Activated naive CD4-positive, alpha-beta T cell treated with anti-CD3 and anti-CD28 coated beads for 36 hours (primary cell): ENCODE measurements around the gene ENTHD1. TPM values are rescaled to one million over a fixed set of nuclear protein-coding genes. Genes with fewer than 3 reads are reported as not detected.
"Not testable (repeated sequence)": the region's sequence is repeated elsewhere in the genome, so short reads cannot be mapped to it uniquely, and the experiment has no call there.

Source experiments
- CTCF ChIA-PET: fragments of 350-600 bp; sonication (Branson Sonifier 250); formaldehyde crosslinking; loops from one replicate; lab custom pipeline; 2021; ENCODE audit warnings: antibody characterized with exemption; lab: Charles Lee
- DNase-seq: peaks from one replicate; pipeline ENCODE4 v3.0.0-alpha.2; 2020
- H3K27ac Mint-ChIP-seq: one replicate; pipeline ENCODE4 v1.8.0; 2021; ENCODE audit warnings: mild to moderate bottlenecking, mixed read lengths
- H3K27me3 Mint-ChIP-seq: one replicate; pipeline ENCODE4 v1.8.0; 2021; ENCODE audit warnings: low read depth, mixed read lengths
- H3K36me3 Mint-ChIP-seq: one replicate; pipeline ENCODE4 v1.8.0; 2021; ENCODE audit warnings: low read depth, mixed read lengths
- H3K4me1 Mint-ChIP-seq: one replicate; pipeline ENCODE4 v1.8.0; 2021; ENCODE audit warnings: low read depth, mixed read lengths
- H3K4me3 Mint-ChIP-seq: one replicate; pipeline ENCODE4 v1.8.0; 2021; ENCODE audit warnings: mild to moderate bottlenecking, moderate library complexity, mixed read lengths
- H3K9me3 Mint-ChIP-seq: one replicate; pipeline ENCODE4 v1.8.0; 2021; ENCODE audit warnings: mixed read lengths
- intact Hi-C: fragments of 100-400 bp; cut with micrococcal nuclease; formaldehyde crosslinking; loops from one replicate; pipeline ENCODE4 v1.15.1; 2023
- total RNA-seq, 2 experiments: library from RNA; stranded (reverse); gene quantifications; one replicate each; pipeline ENCODE4 v1.2.3, GENCODE V29; 2021

ENTHD1 gene
- total RNA-seq, 2 experiments from 2014 or later = 0.64 to 0.81 TPM

GRCh38 chr22:39734866-39735265, 158.7 kb downstream of the ENTHD1 start:
- Mint-ChIP-seq H3K27ac (no peak overlapping the region), H3K4me3 (no peak overlapping the region), H3K9me3 (peaks cover 5% of the 10 kb centered on the region), H3K36me3 (no peaks in the 10 kb centered on the region), H3K4me1 (no peaks in the 10 kb centered on the region), H3K27me3 (no peaks in the 10 kb centered on the region)
- DNase-seq = no peak
- CTCF ChIA-PET = interaction anchor here (0.6 to 0.7 kb wide), 2 partner anchors 14 to 84 kb away, joined by 3 read pairs; no protein-coding TSS in a partner anchor
- intact Hi-C loops = no loop called here

- H3K27me3 Mint-ChIP-seq, H3K4me1 Mint-ChIP-seq, intact Hi-C loops, H3K36me3 Mint-ChIP-seq, DNase-seq, H3K9me3 Mint-ChIP-seq, H3K27ac Mint-ChIP-seq, H3K4me3 Mint-ChIP-seq: not testable (repeated sequence)
- CTCF ChIA-PET = interaction anchor here (0.6 kb wide), 1 partner anchor 134 kb away, joined by 3 read pairs; no protein-coding TSS in a partner anchor
These were observed 159.5 kb downstream of the ENTHD1 start for GRCh38 chr22:39734046-39734445.

GRCh38 chr22:39733191-39733590, 160.4 kb downstream of the ENTHD1 start:
- H3K9me3 Mint-ChIP-seq = no peaks in the 10 kb centered on the region

GRCh38 chr22:39732625-39733024, 160.9 kb downstream of the ENTHD1 start:
- intact Hi-C loops = no loop called here
- no peak for DNase-seq
- CTCF ChIA-PET = no interaction called here
- Mint-ChIP-seq H3K27me3 (no peaks in the 10 kb centered on the region), H3K4me1 (no peaks in the 10 kb centered on the region), H3K36me3 (no peaks in the 10 kb centered on the region), H3K4me3 (no peak overlapping the region), H3K9me3 (no peaks in the 10 kb centered on the region), H3K27ac (no peak overlapping the region)

More at GRCh38 chr22:39733191-39733590, 160.4 kb downstream of the ENTHD1 start:
- H3K4me1 Mint-ChIP-seq = no peaks in the 10 kb centered on the region
- CTCF ChIA-PET = interaction anchor here (0.7 kb wide), 1 partner anchor 89 kb away, joined by 3 read pairs; no protein-coding TSS in a partner anchor
- DNase-seq = no peak
- H3K36me3 Mint-ChIP-seq = no peaks in the 10 kb centered on the region
- H3K27ac Mint-ChIP-seq = no peak overlapping the region
- intact Hi-C loops = no loop called here
- no peaks in the 10 kb centered on the region for H3K27me3 Mint-ChIP-seq
- no peak overlapping the region for H3K4me3 Mint-ChIP-seq

GRCh38 chr22:39731881-39732555, 161.5 kb downstream of the ENTHD1 start:
- Mint-ChIP-seq H3K9me3 (no peaks in the 10 kb centered on the region), H3K27ac (no peak overlapping the region), H3K27me3 (no peaks in the 10 kb centered on the region), H3K36me3 (no peaks in the 10 kb centered on the region), H3K4me3 (no peak overlapping the region), H3K4me1 (no peaks in the 10 kb centered on the region)
- CTCF ChIA-PET = no interaction called here
- intact Hi-C loops = no loop called here
- no peak for DNase-seq

GRCh38 chr22:39731481-39731880, 162.1 kb downstream of the ENTHD1 start:
- H3K36me3 Mint-ChIP-seq = no peaks in the 10 kb centered on the region
- H3K4me1 Mint-ChIP-seq = no peaks in the 10 kb centered on the region
- H3K4me3 Mint-ChIP-seq = no peak overlapping the region
- no peaks in the 10 kb centered on the region for H3K9me3 Mint-ChIP-seq
- no peak for DNase-seq
- CTCF ChIA-PET = no interaction called here
- H3K27me3 Mint-ChIP-seq = no peaks in the 10 kb centered on the region
- intact Hi-C loops = no loop called here
- no peak overlapping the region for H3K27ac Mint-ChIP-seq

GRCh38 chr22:39729141-39729934, 164.2 kb downstream of the ENTHD1 start:
- Mint-ChIP-seq H3K36me3 (no peaks in the 10 kb centered on the region), H3K27me3 (no peaks in the 10 kb centered on the region), H3K27ac (no peak overlapping the region), H3K9me3 (no peaks in the 10 kb centered on the region), H3K4me3 (no peak overlapping the region), H3K4me1 (no peaks in the 10 kb centered on the region)
- CTCF ChIA-PET = no interaction called here
- intact Hi-C loops = no loop called here
- no peak for DNase-seq

GRCh38 chr22:39728236-39728860, 165.2 kb downstream of the ENTHD1 start:
- H3K36me3 Mint-ChIP-seq = no peaks in the 10 kb centered on the region
- H3K4me1 Mint-ChIP-seq = no peaks in the 10 kb centered on the region
- H3K4me3 Mint-ChIP-seq = no peak overlapping the region
- DNase-seq = no peak
- CTCF ChIA-PET = no interaction called here
- H3K27ac Mint-ChIP-seq = no peak overlapping the region
- intact Hi-C loops = no loop called here
- no peaks in the 10 kb centered on the region for H3K9me3 Mint-ChIP-seq
- H3K27me3 Mint-ChIP-seq = no peaks in the 10 kb centered on the region

- Mint-ChIP-seq H3K36me3 (no peaks in the 10 kb centered on the region), H3K4me1 (no peaks in the 10 kb centered on the region), H3K27me3 (no peaks in the 10 kb centered on the region), H3K27ac (no peak overlapping the region), H3K4me3 (no peak overlapping the region), H3K9me3 (no peaks in the 10 kb centered on the region)
- no peak for DNase-seq
- intact Hi-C loops = no loop called here
- CTCF ChIA-PET = no interaction called here
These were observed 166.0 kb downstream of the ENTHD1 start for GRCh38 chr22:39727541-39727940.

GRCh38 chr22:39725351-39726035, 168.1 kb downstream of the ENTHD1 start:
- CTCF ChIA-PET = interaction anchor here (1.0 kb wide), 1 partner anchor 195 kb away, joined by 5 read pairs; no protein-coding TSS in a partner anchor
- no peak overlapping the region for H3K27ac Mint-ChIP-seq
- H3K36me3 Mint-ChIP-seq = no peaks in the 10 kb centered on the region
- no peaks in the 10 kb centered on the region for H3K27me3 Mint-ChIP-seq
- H3K9me3 Mint-ChIP-seq = no peaks in the 10 kb centered on the region
- intact Hi-C loops = no loop called here
- peaks cover 3% of the 10 kb centered on the region for H3K4me1 Mint-ChIP-seq
- no peak for DNase-seq
- no peak overlapping the region for H3K4me3 Mint-ChIP-seq

- intact Hi-C loops = no loop called here
- CTCF ChIA-PET = no interaction called here
- Mint-ChIP-seq H3K27ac (no peak overlapping the region), H3K4me3 (no peak overlapping the region), H3K9me3 (no peaks in the 10 kb centered on the region), H3K4me1 (peaks cover 3% of the 10 kb centered on the region), H3K36me3 (no peaks in the 10 kb centered on the region), H3K27me3 (no peaks in the 10 kb centered on the region)
- no peak for DNase-seq
These were observed 168.7 kb downstream of the ENTHD1 start for GRCh38 chr22:39724857-39725256.

GRCh38 chr22:39724390-39724789, 169.2 kb downstream of the ENTHD1 start:
- H3K27me3 Mint-ChIP-seq = no peaks in the 10 kb centered on the region
- H3K4me1 Mint-ChIP-seq = peaks cover 3% of the 10 kb centered on the region
- H3K9me3 Mint-ChIP-seq = no peaks in the 10 kb centered on the region
- H3K27ac Mint-ChIP-seq = no peak overlapping the region
- intact Hi-C loops = no loop called here
- no peaks in the 10 kb centered on the region for H3K36me3 Mint-ChIP-seq
- CTCF ChIA-PET = no interaction called here
- no peak overlapping the region for H3K4me3 Mint-ChIP-seq
- DNase-seq = no peak
